Pancreas (tissue), 10 donors: ENCODE data around the gene ATP9B. TPM values are rescaled to one million over a fixed set of nuclear protein-coding genes. Genes with fewer than 3 reads are reported as not detected.

ENCODE experiments used
- ATAC-seq, 4 donors: fragments of 200-7000 bp; cut with Tn5 transposase; one replicate each; pipeline versions ENCODE4 v1.8.0 to v1.9.1; 2020; ENCODE audit warnings: mild to moderate bottlenecking in 4 of 4, moderate library complexity in 4 of 4
- DNase-seq, 6 donors: peaks; one replicate each; pipeline ENCODE4 v3.0.0-alpha.2; 2020
- FAIRE-seq: peaks from 2 replicates; lab custom pipeline; 2012; peaks lifted over from hg19 to GRCh38; lab: Jason Lieb, UNC
- H3K27ac ChIP-seq, 4 donors: fragments of 200-600 bp; sonication (generic); 1 replicate in 3 of 4; 2 replicates in 1 of 4; pipeline versions ENCODE4 v1.5.0 to v1.8.0; 2020
- H3K27me3 ChIP-seq, 4 donors: fragments of 200-600 bp; one replicate each; pipeline ENCODE4 v1.8.0; 2021
- H3K36me3 ChIP-seq, 3 donors: fragments of 200-600 bp; sonication (generic) in 1 of 3; one replicate each; pipeline versions ENCODE4 v1.5.0 to v1.8.0; 2020 to 2021
- H3K4me1 ChIP-seq, 3 donors: fragments of 200-600 bp; one replicate each; pipeline ENCODE4 v1.8.0; 2021
- H3K4me3 ChIP-seq, 4 donors: fragments of 200-600 bp; sonication (generic) in 2 of 4; one replicate each; pipeline versions ENCODE4 v1.5.0 to v1.8.0; 2020 to 2021
- H3K9me3 ChIP-seq, 4 donors: fragments of 200-600 bp; one replicate each; pipeline ENCODE4 v1.8.0; 2021
- WGBS, 2 donors: extraction: QIAGEN DNeasy Blood & Tissue Kit; methylation state at CpG; one replicate each; pipeline ENCODE4 v1.1.7; 2013; 5-methylcytosine and 5-hydroxymethylcytosine counted together
- intact Hi-C, 3 donors: fragments of 100-400 bp; cut with DNase I; formaldehyde crosslinking; loops; one replicate each; pipeline versions ENCODE4 v1.11.1 to v1.14.2; 2022
- polyA plus RNA-seq, 2 donors: library from polyadenylated mRNA; stranded (reverse); fragments of 200-250 nt; gene quantifications; one replicate each; pipeline ENCODE4 v1.2.3, GENCODE V29; 2013
- total RNA-seq, 6 donors: library from RNA; stranded (reverse); fragmentation: NEBNext Ultra II Directional in 4 of 6; extraction: Animal tissue kit (Norgen Biotek cat#: 25700) in 4 of 6; gene quantifications; one replicate each; pipeline versions ENCODE4 v1.2.1 to v1.2.4, GENCODE V29; 2021 to 2023
- TF ChIP-seq, protein P1 (sequence below), 4 donors: fragments of 200-600 bp; sonication (generic) in 3 of 4; IDR thresholded peaks; one replicate each; pipeline versions ENCODE4 v1.5.0 to v1.8.0; 2021; ENCODE audit warnings: antibody characterized with exemption in 4 of 4
- donor health status: healthy with polysubstance abuse.
- donor health status: DM: no; HTN: no; CAD: no; lungs with moderate emphysema.
- donor health status: DM: no; HTN: no; CAD: no.
- donor health status: control.
- donor health status: control.
- donor health status: Bipolar disorder and iron deficiency.
- donor health status: DM: yes; HTN: yes; CAD: no.
- donor health status: DM: no; HTN: no; CAD: no.
- donor health status: DM: no; HTN: no; CAD: no.
- donor health status: DM: yes; HTN: yes; CAD: no.

Gene ATP9B
- total and polyA plus RNA-seq, 8 donors = 10.2 to 19.0 (median 15.5) TPM

- DNase-seq = no peak
- Histone ChIP-seq H3K4me1 (no peaks in the 10 kb centered on the region), H3K36me3 (peaks cover 0 to 10% (median 0%) of the 10 kb centered on the region in 3 donors), H3K9me3 (no peaks in the 10 kb centered on the region), H3K27ac (no peak overlapping the region), H3K27me3 (no peaks in the 10 kb centered on the region), H3K4me3 (no peak overlapping the region)
- FAIRE-seq = no peak
- no peak for ATAC-seq
- TF ChIP-seq, protein P1, sequence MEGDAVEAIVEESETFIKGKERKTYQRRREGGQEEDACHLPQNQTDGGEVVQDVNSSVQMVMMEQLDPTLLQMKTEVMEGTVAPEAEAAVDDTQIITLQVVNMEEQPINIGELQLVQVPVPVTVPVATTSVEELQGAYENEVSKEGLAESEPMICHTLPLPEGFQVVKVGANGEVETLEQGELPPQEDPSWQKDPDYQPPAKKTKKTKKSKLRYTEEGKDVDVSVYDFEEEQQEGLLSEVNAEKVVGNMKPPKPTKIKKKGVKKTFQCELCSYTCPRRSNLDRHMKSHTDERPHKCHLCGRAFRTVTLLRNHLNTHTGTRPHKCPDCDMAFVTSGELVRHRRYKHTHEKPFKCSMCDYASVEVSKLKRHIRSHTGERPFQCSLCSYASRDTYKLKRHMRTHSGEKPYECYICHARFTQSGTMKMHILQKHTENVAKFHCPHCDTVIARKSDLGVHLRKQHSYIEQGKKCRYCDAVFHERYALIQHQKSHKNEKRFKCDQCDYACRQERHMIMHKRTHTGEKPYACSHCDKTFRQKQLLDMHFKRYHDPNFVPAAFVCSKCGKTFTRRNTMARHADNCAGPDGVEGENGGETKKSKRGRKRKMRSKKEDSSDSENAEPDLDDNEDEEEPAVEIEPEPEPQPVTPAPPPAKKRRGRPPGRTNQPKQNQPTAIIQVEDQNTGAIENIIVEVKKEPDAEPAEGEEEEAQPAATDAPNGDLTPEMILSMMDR (IDR thresholded peaks at IDR 0.05) = no peak
- intact Hi-C loops = no loop called here
- whole genome bisulfite sequencing, 2 donors = 57 to 83% methylated on average over 2 of the region's 2 CpGs
Measured at GRCh38 chr18:79123948-79124347, 54.8 kb downstream of the ATP9B start.

DNA sequence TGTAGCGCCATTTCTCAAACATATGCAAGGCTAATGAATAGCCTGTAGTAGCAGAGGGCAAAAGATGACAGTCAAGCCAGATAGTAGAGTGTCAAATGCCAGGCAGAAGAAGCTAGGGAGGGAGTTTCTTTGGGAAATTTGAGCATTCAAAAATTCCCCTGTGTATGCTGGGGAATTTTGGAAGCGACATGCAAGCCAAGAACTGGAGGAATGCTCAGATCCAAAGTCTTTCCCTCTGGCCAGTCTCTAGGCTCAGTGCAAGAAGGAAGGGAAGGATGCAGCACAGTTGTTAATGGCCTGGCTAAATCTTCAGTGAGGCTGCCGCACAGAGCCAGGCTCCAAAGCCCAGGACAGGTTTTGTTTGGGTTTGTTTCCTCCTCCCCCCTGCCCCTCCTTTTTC lies 59.9 kb downstream of the ATP9B start:
- Histone ChIP-seq H3K4me3 (no peak overlapping the region), H3K27me3 (no peaks in the 10 kb centered on the region), H3K27ac (no peak overlapping the region), H3K9me3 (no peaks in the 10 kb centered on the region), H3K36me3 (peaks cover 0 to 10% (median 0%) of the 10 kb centered on the region in 3 donors), H3K4me1 (no peaks in the 10 kb centered on the region)
- TF ChIP-seq, protein P1 (IDR thresholded peaks at IDR 0.05) = no peak
- no peak for FAIRE-seq
- no peak for DNase-seq
- intact Hi-C loops = no loop called here
- 92 to 97% methylated on average over 3 of the region's 3 CpGs for WGBS, 2 donors
- peak in 1 of 4 donors; percentile 11 for ATAC-seq

GRCh38 chr18:79133724-79134123 lies 64.5 kb downstream of the ATP9B start:
- Histone ChIP-seq H3K36me3 (no peaks in the 10 kb centered on the region), H3K27ac (no peak overlapping the region), H3K9me3 (no peaks in the 10 kb centered on the region), H3K4me1 (no peaks in the 10 kb centered on the region), H3K4me3 (no peak overlapping the region), H3K27me3 (no peaks in the 10 kb centered on the region)
- FAIRE-seq (no peak), ATAC-seq (no peak), DNase-seq (peak in 1 of 6 donors; percentile 19)
- TF ChIP-seq, protein P1 (IDR thresholded peaks at IDR 0.05) = no peak
- intact Hi-C loops = no loop called here
- 87 to 89% methylated on average over 6 of the region's 6 CpGs for WGBS, 2 donors

DNA sequence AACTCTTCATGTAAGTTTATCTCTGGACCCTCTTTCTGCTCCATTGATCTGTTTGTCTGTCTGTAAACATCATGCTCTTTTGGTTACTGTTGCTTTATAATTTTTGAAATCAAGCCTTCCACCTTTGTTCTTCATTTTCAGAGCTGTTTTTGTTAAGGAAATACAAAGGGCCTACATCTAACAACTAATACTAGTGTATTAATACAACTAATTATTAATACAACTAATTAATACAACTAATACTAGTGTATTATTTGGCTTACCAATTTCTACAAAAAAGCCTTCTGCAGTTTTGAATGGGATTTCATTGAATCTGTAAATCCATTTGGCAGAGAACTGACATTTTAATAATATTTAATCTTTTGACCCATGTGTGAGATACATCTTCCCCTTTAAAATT lies 66.7 kb downstream of the ATP9B start:
- DNase-seq = no peak
- no peaks in the 10 kb centered on the region for H3K4me1 ChIP-seq
- no peaks in the 10 kb centered on the region for H3K27me3 ChIP-seq
- no peak for ATAC-seq
- H3K4me3 ChIP-seq = no peak overlapping the region
- no peaks in the 10 kb centered on the region for H3K36me3 ChIP-seq
- no peaks in the 10 kb centered on the region for H3K9me3 ChIP-seq
- no peak for FAIRE-seq
- no peak overlapping the region for H3K27ac ChIP-seq
- TF ChIP-seq, protein P1 (IDR thresholded peaks at IDR 0.05) = no peak
- intact Hi-C loops = no loop called here

- Histone ChIP-seq H3K27me3 (no peaks in the 10 kb centered on the region), H3K9me3 (no peaks in the 10 kb centered on the region), H3K27ac (no peak overlapping the region), H3K36me3 (no peaks in the 10 kb centered on the region), H3K4me3 (no peak overlapping the region), H3K4me1 (no peaks in the 10 kb centered on the region)
- FAIRE-seq (no peak), DNase-seq (no peak), ATAC-seq (no peak)
- TF ChIP-seq, protein P1 (IDR thresholded peaks at IDR 0.05) = no peak
- 95 to 97% methylated on average over 6 of the region's 6 CpGs for WGBS, 2 donors
- intact Hi-C loops = no loop called here
Measured at GRCh38 chr18:79136742-79137141, 67.5 kb downstream of the ATP9B start.
